Stimulated activated effector memory CD8-positive, alpha-beta T cell treated with anti-CD3 and anti-CD28 coated beads, Interleukin-12 subunit alpha, Interleukin-12 subunit beta, amount 100 ng/mL, for 72 hours (primary cell): ENCODE data around the gene RYR2.

Experiments
- ATAC-seq: fragments of 150-1000 bp; cut with Tn5 transposase; 2 replicates; pipeline ENCODE4 v1.10.0; 2021
- DNase-seq, 2 donors: peaks; one replicate each; pipeline ENCODE4 v3.0.0; 2021 to 2022; ENCODE audit warnings: low spot score in 2 of 2
- H3K27ac Mint-ChIP-seq: one replicate; pipeline ENCODE4 v1.8.0; 2022; ENCODE audit warnings: mild to moderate bottlenecking, mixed read lengths
- H3K36me3 Mint-ChIP-seq: one replicate; pipeline ENCODE4 v1.8.0; 2022; ENCODE audit warnings: mild to moderate bottlenecking, mixed read lengths
- H3K4me1 Mint-ChIP-seq: one replicate; pipeline ENCODE4 v1.8.0; 2022; ENCODE audit warnings: mixed read lengths
- H3K4me3 Mint-ChIP-seq: one replicate; pipeline ENCODE4 v1.8.0; 2022; ENCODE audit warnings: mild to moderate bottlenecking, mixed read lengths
- H3K9me3 Mint-ChIP-seq: one replicate; pipeline ENCODE4 v1.8.0; 2022; ENCODE audit warnings: mixed read lengths

Gene RYR2

DNA sequence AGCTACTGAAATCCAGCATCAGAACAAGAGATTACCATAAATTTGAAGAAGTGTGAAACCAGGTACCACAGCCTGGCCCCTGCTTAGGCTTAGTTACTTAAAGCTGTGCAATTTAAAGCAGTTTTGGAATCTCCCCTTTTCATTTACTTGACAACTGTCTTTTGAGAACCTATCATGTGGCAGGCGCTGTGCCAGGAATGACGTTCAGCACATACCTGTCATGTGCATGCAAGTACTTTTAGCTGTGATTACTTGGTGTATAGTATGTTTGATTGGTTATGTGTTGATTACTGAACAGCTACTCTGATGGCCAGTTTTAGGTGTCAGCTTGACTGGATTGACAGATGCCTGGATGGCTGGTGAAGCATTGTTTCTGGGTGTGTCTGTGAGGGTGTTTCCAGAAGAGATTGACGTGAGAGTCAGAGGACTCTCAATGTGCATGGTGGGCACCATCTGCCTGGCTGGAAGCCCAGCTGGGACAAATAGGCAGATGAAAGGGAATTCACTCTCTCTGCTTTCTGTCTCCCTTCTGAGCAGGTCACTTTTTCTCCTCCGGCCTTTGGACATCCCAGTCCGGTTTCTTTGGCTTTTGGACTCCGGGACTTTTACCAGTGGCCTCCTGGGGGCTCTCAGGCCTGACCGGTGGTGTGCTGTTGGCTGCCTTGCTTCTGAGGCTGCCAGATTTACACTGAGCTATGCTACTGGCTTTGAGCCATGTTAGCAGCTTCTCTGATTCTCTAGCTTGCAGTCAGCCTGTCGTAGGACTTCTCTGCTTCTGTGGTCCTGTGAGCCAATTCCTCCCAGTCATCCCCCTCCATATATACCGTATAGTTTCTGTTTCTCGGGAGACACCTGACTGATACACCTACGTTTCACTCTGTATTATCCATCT lies 178.0 kb downstream of the RYR2 start:
- Mint-ChIP-seq H3K4me3 (no peak overlapping the region), H3K9me3 (no peaks in the 10 kb centered on the region), H3K27ac (no peak overlapping the region), H3K4me1 (no peaks in the 10 kb centered on the region), H3K36me3 (no peaks in the 10 kb centered on the region)
- DNase-seq (no peak), ATAC-seq (no peak)

DNA sequence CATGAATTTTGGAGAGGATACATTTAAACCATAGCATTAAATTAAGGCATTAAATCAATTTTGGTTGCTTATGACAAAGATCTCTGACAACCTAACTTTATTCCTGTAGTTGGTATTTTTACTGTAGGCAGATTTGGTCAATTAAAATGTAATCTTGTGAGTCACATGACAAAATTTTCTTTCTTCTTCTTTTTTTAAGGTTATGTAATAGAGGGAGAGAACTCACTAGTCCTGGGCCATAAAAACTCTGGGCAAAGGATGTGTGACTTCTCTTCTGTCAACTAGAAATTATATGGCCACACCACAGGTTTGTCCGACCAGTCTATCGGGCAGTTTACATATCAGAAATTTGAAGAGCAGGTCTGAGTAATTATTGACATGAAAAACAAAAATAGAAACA lies 181.4 kb downstream of the RYR2 start:
- ATAC-seq (no peak), DNase-seq (no peak)
- Mint-ChIP-seq H3K9me3 (no peaks in the 10 kb centered on the region), H3K4me3 (no peak overlapping the region), H3K27ac (no peak overlapping the region), H3K4me1 (no peaks in the 10 kb centered on the region), H3K36me3 (no peaks in the 10 kb centered on the region)

DNA sequence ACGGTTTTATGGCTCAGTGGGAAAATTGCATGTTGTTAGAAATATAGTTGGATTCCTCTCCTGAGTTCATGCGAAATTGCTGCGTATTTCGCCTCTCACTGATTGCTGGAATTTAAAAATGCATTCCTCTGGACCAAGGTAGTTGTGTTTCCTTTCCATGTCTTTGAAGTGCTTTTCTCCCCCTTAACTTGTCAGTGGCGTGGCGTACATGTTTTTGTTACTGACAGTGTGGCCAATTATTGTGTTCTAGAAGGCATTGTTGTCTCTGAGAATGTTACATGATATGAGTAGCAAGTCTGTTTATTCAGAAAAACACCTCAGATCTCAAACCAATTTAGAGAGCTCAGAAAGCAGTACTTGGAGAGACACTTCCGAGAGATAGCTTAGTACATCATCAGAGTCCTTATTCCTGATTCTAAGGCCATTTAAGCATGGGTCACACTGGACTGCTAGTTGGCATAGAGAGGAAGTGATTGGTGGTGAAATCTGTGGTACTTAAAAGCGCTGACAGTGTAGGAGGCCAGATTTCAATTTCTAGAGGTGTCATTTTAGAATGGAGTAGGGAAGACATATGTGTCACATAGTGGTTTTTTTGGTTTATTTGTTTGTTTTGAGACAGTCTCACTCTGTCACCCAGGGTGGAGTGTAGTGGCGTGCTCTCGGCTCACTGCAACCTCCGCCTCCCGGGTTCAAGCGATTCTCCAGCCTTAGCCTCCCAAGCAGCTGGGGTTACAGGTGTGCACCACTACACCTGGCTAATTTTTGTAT lies 184.4 kb downstream of the RYR2 start:
- no peaks in the 10 kb centered on the region for H3K36me3 Mint-ChIP-seq
- no peaks in the 10 kb centered on the region for H3K4me1 Mint-ChIP-seq
- DNase-seq: no peak
- ATAC-seq: peak; percentile 51
- no peak overlapping the region for H3K27ac Mint-ChIP-seq
- no peaks in the 10 kb centered on the region for H3K9me3 Mint-ChIP-seq
- H3K4me3 Mint-ChIP-seq: no peak overlapping the region

DNA sequence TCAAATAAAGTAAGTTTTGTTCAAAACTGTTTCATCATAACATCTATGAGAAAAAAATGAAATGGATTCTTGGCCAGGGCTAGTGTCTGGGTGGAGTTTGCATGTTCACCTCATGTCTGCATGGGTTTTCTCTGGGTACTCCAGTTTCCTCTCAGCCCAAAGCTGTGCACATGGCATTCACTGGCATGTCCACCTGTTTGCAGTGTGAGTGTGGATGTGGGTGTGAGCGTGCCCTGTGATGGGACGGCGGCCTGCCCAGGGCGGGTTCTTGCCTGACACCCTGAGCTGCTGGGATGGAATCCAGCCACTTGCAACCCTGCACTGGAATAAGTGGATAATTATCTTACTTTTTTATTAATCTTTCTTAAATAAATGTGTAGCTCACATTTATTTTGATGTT lies 185.5 kb downstream of the RYR2 start:
- H3K4me3 Mint-ChIP-seq: no peak overlapping the region
- H3K27ac Mint-ChIP-seq: no peak overlapping the region
- ATAC-seq (no peak), DNase-seq (no peak)
- H3K4me1 Mint-ChIP-seq: no peaks in the 10 kb centered on the region
- no peaks in the 10 kb centered on the region for H3K9me3 Mint-ChIP-seq
- H3K36me3 Mint-ChIP-seq: no peaks in the 10 kb centered on the region

DNA sequence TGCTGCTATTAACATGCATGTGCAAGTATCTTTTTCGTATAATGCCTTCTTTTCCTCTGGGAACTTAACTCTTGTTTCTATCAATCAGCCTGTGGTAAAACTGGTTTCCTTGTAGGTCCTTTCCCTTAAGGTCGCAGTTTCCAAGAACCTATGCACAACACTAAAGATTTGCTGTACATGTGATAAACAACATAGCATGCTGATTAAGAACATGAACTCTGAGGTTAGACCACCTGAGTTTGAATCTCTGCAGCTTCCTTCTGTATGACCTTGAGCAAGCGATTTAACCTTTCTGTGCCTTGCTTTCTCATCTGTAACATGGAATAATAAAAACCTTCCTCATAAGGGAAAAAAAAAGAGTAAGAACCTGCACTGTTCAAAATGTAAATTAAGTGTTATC lies 186.4 kb downstream of the RYR2 start:
- Mint-ChIP-seq H3K4me3 (no peak overlapping the region), H3K27ac (no peak overlapping the region), H3K4me1 (no peaks in the 10 kb centered on the region), H3K36me3 (no peaks in the 10 kb centered on the region), H3K9me3 (no peaks in the 10 kb centered on the region)
- ATAC-seq: peak; percentile 48
- DNase-seq: no peak

DNA sequence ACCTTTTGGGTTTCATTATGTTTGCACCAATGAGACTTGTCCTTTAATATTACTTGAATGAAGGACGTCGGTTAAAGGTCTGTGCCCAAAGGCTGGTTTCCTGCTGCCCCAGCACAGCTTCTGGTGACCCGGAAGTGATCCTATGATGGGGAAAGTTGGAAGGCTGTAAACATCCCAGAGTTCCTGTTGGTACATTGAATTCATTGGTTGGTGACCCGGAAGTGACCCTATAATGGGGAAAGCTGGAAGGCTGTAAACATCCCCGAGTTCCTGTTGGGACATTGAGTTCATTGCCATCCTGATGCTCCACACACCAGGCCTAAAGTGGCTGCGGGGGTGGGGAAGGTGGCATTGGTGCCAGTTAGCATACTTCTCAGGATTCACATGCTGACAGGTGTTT lies 187.3 kb downstream of the RYR2 start:
- Mint-ChIP-seq H3K4me1 (no peaks in the 10 kb centered on the region), H3K36me3 (no peaks in the 10 kb centered on the region), H3K27ac (no peak overlapping the region), H3K4me3 (no peak overlapping the region), H3K9me3 (no peaks in the 10 kb centered on the region)
- ATAC-seq: no peak
- DNase-seq: no peak

DNA sequence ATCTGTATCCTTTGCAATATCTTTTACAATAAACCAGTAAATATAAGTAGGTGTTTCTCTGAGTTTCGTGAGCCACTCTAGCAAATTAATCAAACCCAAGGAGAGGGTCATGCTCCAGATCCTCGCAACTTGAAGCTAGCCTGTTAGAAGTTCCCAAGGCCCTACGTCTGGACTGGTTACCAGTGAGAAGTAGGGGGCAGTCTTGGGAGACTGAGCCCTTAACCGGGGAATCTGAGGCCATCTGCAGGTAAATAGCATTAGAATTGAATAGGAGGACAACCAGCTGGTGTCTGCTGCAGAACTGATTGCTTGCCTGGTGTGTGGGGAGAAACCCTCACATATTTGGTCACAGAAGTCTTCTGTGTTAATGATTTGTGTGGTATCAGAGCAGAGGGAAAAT lies 190.5 kb downstream of the RYR2 start:
- Mint-ChIP-seq H3K36me3 (no peaks in the 10 kb centered on the region), H3K27ac (no peak overlapping the region), H3K4me3 (no peak overlapping the region), H3K4me1 (no peaks in the 10 kb centered on the region), H3K9me3 (no peaks in the 10 kb centered on the region)
- DNase-seq: no peak
- no peak for ATAC-seq

DNA sequence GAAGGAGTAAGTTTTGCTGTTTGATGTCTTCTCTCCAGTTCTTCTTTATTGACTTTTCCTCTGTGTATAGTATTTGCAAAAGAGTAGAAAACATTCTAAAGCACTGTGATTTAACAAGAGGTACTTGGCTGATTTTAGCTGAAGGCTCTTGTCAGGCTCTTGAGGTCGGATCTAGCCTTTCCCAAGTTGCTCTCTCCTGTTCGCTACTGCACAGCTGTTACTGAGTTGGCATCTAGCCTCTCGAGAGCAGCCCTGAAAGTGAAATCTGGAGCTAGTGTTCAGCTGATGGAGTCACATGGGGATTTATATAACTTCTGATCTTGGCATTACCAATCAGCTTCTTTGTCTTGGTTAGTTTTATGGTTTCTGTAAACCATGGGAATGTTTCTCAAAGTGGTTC lies 193.1 kb downstream of the RYR2 start:
- Mint-ChIP-seq H3K4me3 (no peak overlapping the region), H3K9me3 (peaks cover 3% of the 10 kb centered on the region), H3K27ac (no peak overlapping the region), H3K4me1 (no peaks in the 10 kb centered on the region), H3K36me3 (peaks cover 6% of the 10 kb centered on the region)
- ATAC-seq (no peak), DNase-seq (no peak)

DNA sequence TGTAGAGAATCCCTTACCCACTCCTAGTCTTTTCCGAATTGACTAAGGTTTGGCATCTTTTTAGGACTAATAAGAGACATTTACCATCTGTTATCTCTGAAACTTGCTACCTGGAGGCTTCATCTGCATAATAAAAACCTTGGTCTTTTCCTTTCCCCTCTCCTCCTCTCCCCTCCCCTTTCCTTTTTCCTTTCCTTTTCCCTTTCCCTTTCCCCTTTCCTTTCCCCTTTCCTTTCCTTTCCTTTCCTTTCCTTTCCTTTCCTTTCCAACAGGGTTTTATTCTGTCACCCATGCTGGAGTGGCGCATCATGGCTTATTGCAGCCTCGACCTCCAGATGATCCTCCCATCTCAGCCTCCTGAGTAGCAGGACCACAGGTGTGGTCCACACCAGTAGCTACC lies 195.7 kb downstream of the RYR2 start:
- Mint-ChIP-seq H3K36me3 (peaks cover 6% of the 10 kb centered on the region), H3K4me1 (no peaks in the 10 kb centered on the region), H3K27ac (no peak overlapping the region), H3K4me3 (no peak overlapping the region), H3K9me3 (peaks cover 3% of the 10 kb centered on the region)
- no peak for ATAC-seq
- no peak for DNase-seq

DNA sequence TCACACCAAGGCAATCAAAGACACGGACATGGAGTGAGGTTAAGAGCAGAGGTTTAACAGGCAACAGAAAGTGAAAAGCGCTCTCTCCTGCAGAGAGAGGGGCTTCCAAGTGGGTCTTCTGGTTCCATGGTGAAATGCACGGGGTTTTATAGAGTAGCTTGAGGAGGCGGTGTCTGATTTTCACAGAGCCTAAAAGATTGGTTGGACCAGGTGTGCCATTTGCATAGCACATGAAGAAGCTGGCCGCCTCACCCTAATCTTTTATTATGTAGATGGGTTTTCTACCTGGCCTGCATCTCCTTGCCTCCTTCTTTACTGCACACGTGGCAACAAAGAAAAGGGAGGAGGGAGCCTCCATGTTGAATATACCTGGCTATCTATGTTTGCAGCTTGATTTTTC lies 197.3 kb downstream of the RYR2 start:
- Mint-ChIP-seq H3K36me3 (peaks cover 6% of the 10 kb centered on the region), H3K4me1 (no peaks in the 10 kb centered on the region), H3K9me3 (peaks cover 3% of the 10 kb centered on the region), H3K4me3 (no peak overlapping the region), H3K27ac (no peak overlapping the region)
- ATAC-seq (no peak), DNase-seq (no peak)

DNA sequence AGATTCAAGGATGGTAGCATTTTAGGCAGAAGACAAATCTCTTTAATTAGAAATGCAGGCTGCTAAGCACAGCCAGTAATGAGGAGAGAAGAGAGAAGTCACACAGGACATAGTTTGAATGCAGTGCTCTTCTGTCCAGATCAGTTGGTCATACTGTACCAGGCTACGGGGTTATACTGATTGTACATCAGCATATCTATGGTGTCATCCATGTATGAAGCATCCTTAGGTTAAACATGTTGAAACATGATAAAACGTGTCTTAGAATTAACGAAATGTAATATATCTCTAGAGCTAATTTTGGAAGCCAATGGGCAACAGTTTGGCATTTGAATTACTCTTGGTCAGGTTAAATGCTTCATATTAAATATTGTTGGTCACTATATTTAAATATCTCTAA lies 199.1 kb downstream of the RYR2 start:
- ATAC-seq: no peak
- no peaks in the 10 kb centered on the region for H3K4me1 Mint-ChIP-seq
- H3K27ac Mint-ChIP-seq: no peak overlapping the region
- no peak for DNase-seq
- H3K9me3 Mint-ChIP-seq: peaks cover 3% of the 10 kb centered on the region
- H3K4me3 Mint-ChIP-seq: no peak overlapping the region
- peaks cover 6% of the 10 kb centered on the region for H3K36me3 Mint-ChIP-seq

DNA sequence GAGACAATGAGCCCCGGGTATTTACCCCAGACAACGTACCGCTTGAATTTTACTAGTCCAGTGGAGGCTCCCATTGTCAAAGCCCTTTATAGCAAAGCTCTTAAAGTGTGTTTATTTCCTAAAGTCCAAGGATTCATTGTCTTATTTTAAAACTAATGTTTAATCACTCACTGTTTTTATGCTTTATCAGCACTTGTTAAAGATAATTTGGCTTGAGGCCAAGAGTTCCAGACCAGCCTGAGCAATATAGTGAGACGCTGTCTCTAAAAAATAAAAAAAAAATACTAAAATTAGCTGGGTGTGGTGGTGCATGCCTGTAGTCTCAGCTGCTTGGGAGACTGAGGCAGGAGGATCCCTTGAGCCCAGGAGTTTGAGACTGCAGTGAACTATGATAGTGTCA lies 202.8 kb downstream of the RYR2 start:
- H3K9me3 Mint-ChIP-seq: no peaks in the 10 kb centered on the region
- H3K36me3 Mint-ChIP-seq: no peaks in the 10 kb centered on the region
- no peak overlapping the region for H3K4me3 Mint-ChIP-seq
- H3K4me1 Mint-ChIP-seq: no peaks in the 10 kb centered on the region
- DNase-seq: no peak
- no peak for ATAC-seq
- no peak overlapping the region for H3K27ac Mint-ChIP-seq

DNA sequence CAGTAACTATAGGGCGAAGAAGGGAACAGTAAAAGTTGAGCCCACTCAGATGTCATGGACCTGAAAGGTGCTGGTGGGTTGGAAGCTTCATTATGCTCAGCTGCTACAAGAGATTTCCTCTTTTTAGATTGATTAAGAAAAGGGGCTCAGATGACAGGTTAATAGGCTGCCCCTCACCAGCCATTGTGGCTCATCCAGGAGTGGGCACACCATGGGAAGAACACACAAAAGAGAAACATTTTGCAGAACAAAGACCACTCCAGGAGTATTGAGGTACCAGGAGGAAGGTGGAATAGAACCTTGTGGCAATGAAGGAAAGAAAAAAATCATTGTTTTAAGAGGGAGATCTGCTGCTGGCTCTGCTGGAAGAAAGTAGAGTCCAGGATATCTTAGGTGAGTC lies 205.5 kb downstream of the RYR2 start:
- DNase-seq (no peak), ATAC-seq (no peak)
- H3K27ac Mint-ChIP-seq: no peak overlapping the region
- H3K4me1 Mint-ChIP-seq: no peaks in the 10 kb centered on the region
- no peak overlapping the region for H3K4me3 Mint-ChIP-seq
- no peaks in the 10 kb centered on the region for H3K36me3 Mint-ChIP-seq
- H3K9me3 Mint-ChIP-seq: no peaks in the 10 kb centered on the region

DNA sequence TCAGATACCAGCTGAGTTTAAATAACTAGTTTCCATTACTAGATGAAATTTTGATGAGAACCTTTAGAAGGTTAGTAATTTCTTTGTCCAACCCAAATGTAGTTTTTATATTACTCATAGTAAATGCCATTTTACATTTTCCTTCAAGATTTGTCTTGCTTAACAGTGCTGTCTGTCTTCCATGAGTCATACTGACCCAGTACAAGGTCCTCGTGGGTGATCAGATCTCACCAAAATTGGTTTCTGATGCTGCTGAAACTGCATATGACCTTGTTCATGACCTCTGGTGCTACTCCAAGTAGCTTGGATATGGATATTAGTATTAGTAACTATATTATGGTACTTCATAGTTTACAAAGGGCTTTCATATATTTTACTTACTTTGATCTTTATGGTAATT lies 207.1 kb downstream of the RYR2 start:
- no peak for DNase-seq
- Mint-ChIP-seq H3K4me1 (no peaks in the 10 kb centered on the region), H3K9me3 (no peaks in the 10 kb centered on the region), H3K27ac (no peak overlapping the region), H3K36me3 (no peaks in the 10 kb centered on the region), H3K4me3 (no peak overlapping the region)
- peak; percentile 64 for ATAC-seq

DNA sequence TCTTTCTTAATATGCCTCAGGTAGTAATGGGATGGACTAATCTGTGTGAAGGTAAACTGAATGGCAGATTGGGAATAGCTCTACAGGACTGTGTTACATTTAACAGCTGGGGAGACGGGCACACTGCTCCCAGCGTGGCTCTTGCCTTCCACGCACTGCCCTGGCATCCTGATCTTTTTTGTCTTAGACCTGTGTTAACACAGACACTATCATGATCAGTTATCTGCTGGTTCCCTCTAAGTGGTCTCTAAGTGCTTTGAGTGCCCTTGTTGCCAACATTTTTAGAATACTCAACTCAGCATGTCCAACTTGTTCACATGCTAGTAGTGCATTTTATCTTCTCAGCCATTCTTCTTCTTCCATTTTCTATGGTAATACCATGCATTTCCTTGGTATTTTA lies 208.1 kb downstream of the RYR2 start:
- Mint-ChIP-seq H3K36me3 (no peaks in the 10 kb centered on the region), H3K27ac (no peak overlapping the region), H3K9me3 (no peaks in the 10 kb centered on the region), H3K4me1 (no peaks in the 10 kb centered on the region), H3K4me3 (no peak overlapping the region)
- no peak for ATAC-seq
- DNase-seq: no peak

DNA sequence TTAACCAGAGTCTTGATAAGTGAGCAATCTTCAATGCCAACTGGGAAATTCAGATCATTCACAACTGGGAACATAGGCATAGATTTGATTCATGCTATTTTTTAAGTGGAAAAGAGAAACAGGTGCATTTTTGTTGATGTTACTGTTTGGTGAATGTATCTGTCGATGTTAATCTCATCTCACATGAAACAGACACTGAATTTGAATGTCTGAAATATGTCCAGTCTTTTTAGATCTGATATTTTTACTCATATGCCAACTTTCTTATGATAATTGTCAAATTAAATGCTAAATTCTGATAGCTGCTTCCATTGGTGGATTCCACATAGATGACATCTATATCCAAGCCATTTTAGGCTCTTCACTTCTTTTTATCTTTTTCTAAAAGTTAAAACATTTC lies 213.1 kb downstream of the RYR2 start:
- Mint-ChIP-seq H3K4me1 (no peaks in the 10 kb centered on the region), H3K36me3 (no peaks in the 10 kb centered on the region), H3K27ac (no peak overlapping the region), H3K4me3 (no peak overlapping the region), H3K9me3 (no peaks in the 10 kb centered on the region)
- ATAC-seq (no peak), DNase-seq (no peak)
